Measurements from ENCODE around the gene CIB4.

Gene CIB4

DNA sequence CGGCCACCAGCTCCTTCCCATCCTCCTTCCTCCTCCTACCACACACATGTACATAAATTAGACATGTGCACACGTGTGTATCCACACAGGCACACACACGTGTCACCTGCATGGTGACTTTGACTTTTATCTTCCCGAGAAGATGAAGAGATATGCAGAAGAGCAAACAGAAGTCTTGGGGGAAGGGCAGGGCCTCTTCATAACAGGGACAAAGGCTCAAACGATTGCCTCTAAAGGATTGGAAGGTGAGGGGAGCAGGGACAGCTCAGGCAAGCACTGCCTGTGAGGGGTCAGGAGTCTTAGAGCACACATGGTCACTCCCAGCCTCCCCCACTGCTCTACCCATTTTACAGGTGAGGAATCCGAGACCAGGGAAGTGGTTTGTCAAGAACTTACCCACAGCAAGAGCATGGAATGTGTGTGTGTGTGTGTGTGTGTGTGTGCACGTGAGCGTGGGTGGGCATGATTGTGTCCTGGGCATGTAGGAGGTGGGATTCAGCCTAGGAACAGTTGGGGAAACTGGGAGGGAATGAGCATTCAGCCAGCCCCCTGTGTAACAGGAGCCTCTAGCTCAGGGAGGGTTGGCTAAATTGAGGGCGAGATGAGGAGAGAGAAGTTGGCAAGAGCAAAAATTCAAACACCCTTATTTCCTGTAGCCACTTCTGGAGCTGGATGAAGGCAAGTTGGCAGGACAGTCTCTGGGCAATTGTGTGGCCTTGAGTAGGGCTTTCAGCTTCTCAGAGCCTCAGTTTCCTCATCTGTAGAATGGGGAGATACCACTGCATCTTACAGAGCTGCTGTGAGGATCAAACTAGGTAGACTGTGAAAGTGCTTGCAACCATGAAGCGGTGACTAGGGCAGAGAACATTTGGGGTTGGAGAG is 24.2 kb downstream of the CIB4 start:
- H3K4me3 ChIP-seq (ENCODE audit: low read length): no peak overlapping the region
- no peak for TF ChIP-seq ZNF274 (IDR thresholded peaks at IDR 0.05; ENCODE audit: low read depth, low read length)

DNA sequence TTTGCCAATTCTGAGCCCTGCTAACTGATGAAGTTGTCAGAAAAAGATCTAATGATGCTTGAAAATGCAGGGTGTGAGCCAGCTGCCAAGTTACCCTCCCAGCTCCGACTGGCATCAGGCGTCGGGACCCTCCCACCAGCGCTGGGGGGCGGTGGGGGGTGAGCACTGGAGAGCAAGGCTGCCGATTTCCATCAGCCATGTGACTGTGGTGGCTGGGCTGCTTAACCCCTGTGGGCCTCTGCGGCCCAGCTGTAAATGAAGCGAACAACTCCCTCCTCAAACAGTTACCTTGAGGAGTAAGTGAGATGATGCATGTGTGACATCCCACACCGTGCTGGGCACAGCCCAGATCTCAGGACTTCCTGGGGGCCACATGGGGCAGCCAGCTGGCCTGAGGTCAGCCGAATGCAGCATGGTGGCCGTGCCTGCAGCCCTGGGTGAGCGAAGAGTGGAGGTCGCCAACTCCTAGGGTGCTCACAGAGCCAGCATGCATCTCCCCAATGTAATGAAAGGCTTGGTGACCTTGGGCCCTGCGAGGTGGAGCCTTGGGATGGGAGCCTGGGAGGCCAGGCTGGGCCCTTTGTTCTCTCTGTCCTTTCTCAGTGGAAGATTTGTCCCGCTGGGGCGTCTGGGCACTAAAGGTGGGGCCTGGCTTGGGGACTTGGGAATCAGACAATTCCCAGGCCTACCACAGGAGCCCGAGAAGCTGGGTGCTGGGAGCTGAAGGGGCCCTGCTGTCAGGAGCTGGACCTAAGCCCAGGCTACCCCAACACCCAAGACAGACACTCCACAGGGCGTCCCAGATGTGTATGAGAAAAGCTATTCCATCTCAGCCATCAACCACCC is 25.1 kb downstream of the CIB4 start:
- H3K4me3 ChIP-seq (ENCODE audit: low read length): no peak overlapping the region
- no peak for TF ChIP-seq ZNF274 (IDR thresholded peaks at IDR 0.05; ENCODE audit: low read depth, low read length)

DNA sequence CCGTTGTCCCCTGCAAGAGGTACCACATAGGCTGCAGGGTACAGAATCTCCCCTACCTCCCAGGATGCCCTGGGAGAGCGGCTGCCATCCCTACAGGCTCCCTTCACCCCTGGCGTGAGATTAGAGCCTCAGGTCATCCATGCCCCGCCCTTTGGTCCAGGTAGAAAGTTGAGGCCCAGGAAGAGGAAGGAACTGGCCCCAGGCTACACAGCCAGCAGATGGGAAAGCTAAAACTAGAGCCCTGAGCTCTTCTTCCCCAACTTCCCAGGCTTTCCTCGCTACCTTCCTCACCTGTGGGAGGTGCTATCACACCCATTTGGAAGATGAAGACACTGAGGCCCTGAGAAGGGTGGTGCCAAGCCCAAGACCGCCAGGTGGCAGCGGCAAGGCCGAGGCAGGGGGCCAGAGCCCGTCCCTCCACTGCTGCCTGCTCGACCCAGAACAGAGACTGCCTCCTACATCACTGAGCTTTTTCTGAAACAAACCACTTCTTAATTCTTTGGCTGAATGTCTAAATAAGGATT is 25.8 kb downstream of the CIB4 start:
- TF ChIP-seq ZNF274 (IDR thresholded peaks at IDR 0.05; ENCODE audit: low read depth, low read length): no peak

DNA sequence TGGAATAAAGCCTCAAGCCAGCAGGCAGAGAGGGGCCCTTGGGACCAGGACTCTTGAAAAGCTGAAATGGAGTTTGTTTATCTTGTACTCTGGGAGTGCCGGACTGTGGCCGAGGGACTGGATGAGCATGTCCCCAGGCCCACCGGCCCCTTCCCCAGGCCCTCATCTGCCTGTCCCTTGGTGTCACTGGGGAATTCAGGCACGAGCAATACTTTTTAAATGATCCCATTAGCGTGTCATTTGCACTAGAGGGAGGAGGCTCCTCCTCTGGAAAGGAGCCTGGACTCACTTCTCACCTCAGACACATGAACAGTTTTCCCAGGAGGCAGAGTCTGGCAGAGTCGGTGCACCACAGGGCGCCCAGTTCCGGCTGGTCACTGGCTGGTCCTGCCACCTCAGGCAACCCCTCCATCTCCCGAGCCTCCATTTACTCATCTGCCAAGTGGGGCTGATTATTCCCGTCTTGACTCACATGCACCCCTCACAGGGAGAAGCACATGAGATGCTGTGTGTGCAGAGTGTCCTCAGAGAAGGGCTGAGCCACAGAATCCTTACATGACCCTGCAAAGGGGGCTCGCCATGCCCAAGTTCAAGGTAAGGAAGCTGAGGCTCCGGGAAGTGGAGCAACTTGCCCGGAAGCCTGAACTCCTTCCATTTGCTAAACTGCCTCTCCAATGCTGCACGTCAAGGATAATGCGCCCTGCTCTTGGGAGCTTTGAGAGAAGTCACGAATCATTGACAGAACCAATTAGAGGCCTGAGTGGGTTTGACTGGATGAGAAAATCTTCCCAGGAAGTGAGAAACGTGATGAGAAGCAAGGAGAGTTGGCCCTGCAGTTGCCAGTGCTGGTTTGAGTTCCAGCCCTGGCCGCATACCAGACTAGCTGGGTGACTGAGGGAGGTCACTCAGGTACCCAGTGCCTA is 26.7 kb downstream of the CIB4 start:
- no peak overlapping the region for H3K4me3 ChIP-seq (ENCODE audit: low read length)
- no peak for TF ChIP-seq ZNF274 (IDR thresholded peaks at IDR 0.05; ENCODE audit: low read depth, low read length)

More for the DNA sequence above, 25.8 kb downstream of the CIB4 start:
- H3K4me3 ChIP-seq (ENCODE audit: low read length): no peak overlapping the region

DNA sequence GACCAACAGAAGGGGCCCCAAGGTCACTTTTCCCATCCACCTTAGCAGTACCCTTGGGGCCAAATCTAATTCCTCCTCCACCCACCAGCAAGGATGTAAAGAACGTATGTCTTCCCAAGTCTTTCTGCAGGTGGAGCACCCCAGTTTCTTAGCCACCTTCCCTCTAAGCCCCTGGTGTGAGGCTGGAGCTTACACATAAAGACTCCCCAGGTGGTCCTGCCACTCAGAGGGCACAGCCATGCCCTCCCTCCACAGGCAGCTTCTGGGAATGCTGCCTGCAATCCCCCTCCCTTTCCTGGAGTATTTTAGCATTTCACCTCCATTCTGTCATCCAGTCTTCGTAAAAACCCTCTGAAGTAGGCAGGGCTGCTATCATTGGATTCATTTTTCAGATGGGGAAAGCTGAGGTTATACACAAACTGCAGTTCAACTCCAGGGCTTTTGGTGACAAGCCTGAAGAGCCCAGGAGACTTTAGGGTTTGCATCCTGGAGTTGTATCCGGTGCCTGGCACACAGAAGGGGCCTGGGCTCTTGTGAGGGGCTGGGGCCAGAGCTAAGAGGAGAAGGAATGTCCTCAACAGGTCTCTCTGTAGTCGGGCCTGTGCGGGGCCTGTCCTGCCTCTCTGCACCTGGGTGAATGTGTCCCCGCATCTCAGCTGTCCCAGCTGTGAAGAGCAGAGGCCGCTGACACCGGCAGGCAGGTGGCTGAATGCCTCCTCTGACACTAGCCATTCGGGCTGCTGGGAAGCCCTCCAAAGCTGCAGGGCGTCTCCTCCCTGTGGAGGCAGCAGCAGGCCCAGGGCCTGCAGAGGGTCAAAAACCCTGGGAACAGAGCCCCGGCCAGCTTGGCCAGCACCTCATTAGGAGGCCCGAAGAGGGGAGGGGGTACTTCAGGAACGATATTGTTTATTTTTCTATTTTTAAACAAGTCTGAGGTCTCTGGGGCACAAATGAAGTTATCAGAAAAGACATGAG is 27.6 kb downstream of the CIB4 start:
- TF ChIP-seq ZNF274 (IDR thresholded peaks at IDR 0.05; ENCODE audit: low read depth, low read length): no peak
- no peak overlapping the region for H3K4me3 ChIP-seq (ENCODE audit: low read length)

DNA sequence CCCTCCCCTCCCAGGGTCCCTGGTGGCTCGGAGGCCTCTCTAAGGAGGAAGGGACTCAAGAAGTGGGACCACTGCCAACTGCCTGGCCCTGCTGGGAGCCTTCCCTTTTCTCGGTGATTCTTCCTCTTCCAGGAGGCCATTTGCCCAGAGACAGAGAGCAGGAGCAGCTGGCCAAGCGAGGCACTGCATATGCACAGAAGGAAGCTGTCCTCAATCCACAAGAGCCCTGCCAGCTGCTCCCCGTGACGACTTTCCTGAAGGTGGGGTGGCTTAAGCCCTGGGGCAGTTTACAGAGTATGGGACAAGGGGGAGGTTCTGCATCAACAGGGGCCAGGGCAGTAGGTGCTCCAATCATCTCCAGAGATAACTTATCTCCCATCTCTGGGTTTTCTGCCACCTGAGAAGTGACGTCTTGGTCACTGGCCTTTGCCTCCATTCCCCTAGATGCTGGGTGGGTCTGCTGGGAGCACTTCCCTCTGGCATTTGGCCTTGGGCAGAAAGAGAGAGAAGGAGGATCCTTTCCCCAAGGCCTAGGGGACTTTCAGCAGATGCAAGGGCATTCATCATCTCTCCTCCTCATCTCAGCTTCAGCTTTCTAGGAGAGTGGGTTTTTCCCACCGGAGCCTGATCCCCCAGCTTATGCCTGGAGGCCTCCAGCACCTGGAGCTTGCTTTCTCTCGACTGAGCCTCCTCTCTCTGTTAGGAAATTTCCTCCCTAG is 28.5 kb downstream of the CIB4 start:
- H3K4me3 ChIP-seq (ENCODE audit: low read length): no peak overlapping the region
- no peak for TF ChIP-seq ZNF274 (IDR thresholded peaks at IDR 0.05; ENCODE audit: low read depth, low read length)

DNA sequence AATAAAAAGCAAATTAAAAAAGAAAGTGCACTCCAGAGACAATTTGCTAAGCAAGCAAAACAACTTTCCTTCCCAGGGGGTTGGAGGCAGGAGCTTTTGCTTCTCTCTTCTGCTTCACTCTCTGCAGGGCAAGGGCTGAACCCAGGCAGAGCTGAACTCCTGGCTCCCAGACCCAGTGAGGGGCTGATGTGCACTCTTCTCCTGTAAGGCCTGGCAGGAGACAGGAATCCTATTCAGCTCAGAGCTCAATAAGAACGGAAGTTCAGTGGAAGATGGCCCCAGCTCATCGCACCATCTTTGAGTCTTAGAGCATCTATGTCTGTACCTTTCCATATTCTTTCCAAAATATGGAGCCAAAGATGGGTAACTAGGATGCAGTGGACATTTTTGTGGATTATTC is 29.1 kb downstream of the CIB4 start:
- TF ChIP-seq ZNF274 (IDR thresholded peaks at IDR 0.05; ENCODE audit: low read depth, low read length): no peak
- no peak overlapping the region for H3K4me3 ChIP-seq (ENCODE audit: low read length)

DNA sequence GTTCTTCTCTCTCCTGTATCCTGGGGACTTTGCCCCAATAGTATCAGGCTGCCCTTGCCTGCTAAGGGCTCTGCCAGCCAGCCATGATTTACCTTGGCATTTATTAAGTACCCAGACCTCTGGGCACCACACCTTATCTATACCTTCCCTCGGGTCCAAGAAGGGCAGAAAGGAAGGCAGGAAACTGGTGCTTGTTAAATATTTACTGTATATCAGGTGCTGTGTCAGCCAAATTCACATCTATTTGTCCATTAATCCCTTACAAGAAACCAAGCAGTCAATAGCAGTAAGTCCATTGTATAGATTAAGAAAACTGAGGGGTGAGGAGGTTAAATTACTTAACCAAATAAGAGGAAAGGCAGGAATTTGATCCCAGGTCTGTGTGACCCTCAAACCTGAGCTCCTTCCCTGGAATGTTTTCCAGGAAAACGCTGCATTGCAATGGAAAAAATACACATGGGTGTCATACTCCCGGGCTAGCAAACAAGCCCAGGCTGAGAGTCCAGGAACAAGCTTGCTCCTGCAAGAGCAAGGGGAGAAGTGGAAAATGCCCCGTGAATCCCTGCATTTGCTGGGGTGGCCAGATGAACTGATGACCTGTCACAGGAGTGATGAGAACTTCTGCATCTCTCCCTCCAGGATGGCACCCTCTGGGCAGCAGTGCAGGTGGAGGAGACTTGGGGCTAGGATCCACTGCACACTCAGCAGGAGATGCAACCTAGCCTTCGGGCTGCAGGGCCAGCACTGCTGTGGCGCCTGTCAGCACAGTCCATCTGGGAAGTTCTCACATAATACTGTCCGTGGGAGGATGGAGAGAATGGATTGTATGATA is 30.4 kb downstream of the CIB4 start:
- no peak overlapping the region for H3K4me3 ChIP-seq (ENCODE audit: low read length)
- no peak for TF ChIP-seq ZNF274 (IDR thresholded peaks at IDR 0.05; ENCODE audit: low read depth, low read length)

DNA sequence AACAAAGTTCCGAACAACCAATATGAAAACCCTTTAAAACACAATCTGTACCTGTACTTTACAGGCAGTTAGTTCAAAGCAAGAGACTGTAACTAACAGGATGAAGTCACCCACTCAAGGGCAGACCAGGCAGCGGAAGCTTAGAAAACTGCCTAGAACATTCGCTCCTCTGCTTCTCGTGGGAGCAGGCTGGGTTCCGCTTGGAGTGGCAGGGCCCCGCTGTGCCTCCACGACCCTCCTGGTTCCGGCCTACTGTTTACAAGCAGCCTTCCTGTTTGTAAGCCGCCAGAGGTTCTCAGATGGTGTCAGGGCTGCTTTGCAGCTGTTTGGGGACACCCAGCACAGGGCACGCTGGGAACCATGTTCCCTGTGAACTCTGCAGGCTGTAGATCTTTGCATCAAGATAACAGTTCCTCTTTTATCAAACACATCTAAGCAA is 31.3 kb downstream of the CIB4 start:
- TF ChIP-seq ZNF274 (IDR thresholded peaks at IDR 0.05; ENCODE audit: low read depth, low read length): no peak
- H3K4me3 ChIP-seq (ENCODE audit: low read length): no peak overlapping the region

DNA sequence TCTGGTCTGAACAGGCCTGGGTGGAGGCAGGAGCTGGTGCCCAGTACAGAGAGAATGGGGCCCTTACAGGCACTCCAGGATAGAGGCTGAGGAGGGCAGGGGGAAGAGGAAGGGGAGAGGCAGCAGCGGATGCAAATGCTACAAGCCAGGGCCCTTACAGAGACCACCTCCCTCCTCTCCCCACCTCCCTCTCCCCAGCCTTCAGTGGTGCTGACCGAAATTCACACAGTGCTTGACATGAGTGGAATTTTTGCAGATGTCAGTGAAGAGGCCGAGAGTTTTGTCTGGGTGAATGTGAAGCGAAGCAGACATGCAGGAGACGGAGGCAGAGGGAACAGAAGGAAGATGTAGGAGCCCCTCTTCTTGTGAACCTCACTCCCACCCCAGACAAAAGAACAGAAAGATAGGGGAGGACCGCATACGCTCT is 31.9 kb downstream of the CIB4 start:
- no peak overlapping the region for H3K4me3 ChIP-seq (ENCODE audit: low read length)
- TF ChIP-seq ZNF274 (IDR thresholded peaks at IDR 0.05; ENCODE audit: low read depth, low read length): no peak

DNA sequence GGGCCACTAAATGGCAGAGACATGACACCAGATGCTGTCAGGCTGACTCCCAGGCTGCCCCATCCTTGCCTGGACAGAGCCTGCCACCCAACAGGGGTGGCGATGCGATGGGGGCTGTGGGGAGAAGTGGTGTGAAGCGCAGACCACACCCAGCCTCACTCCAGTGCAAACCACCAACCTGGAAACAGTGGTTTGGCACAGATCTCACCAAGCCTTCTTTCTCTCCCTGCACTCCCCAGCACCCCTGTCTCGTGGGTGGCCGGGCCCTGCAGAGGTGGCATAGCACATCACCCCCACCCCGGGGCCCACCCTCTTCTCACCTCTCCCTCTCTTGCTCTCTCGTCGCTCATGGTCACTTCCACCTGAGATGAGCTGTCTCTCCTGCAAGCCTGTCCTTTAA is 32.6 kb downstream of the CIB4 start:
- no peak overlapping the region for H3K4me3 ChIP-seq (ENCODE audit: low read length)
- TF ChIP-seq ZNF274 (IDR thresholded peaks at IDR 0.05; ENCODE audit: low read depth, low read length): no peak

Data from GM08714 (cell line).